H9 (cell line): Measurements from ENCODE around the gene TNFAIP3. TPM values are rescaled to one million over a fixed set of nuclear protein-coding genes. Genes with fewer than 3 reads are reported as not detected.

Experiments used
- DNase-seq: peaks from one replicate; pipeline ENCODE4 v3.0.0-alpha.2; 2017
- H2AFZ ChIP-seq: one replicate; pipeline ENCODE4 v1.6.1; 2013; ENCODE audit warnings: mild to moderate bottlenecking, low read length, control low read depth, moderate library complexity
- H2AK5ac ChIP-seq: 2 replicates; pipeline ENCODE4 v1.6.1; 2013; ENCODE audit warnings: low read length, control low read depth, mixed read lengths; ENCODE audit not compliant: insufficient read length
- H2BK120ac ChIP-seq: one replicate; pipeline ENCODE4 v1.6.1; 2013; ENCODE audit warnings: low read depth, mild to moderate bottlenecking, low read length, control low read depth, inconsistent platforms; ENCODE audit not compliant: poor library complexity, severe bottlenecking
- H2BK12ac ChIP-seq: 2 replicates; pipeline ENCODE4 v1.6.1; 2013; ENCODE audit warnings: low read length, control low read depth, mixed read lengths, low read depth; ENCODE audit not compliant: insufficient read length
- H2BK15ac ChIP-seq: 2 replicates; pipeline ENCODE4 v1.6.1; 2013; ENCODE audit warnings: low read depth, low read length, control low read depth
- H2BK20ac ChIP-seq: one replicate; pipeline ENCODE4 v1.6.1; 2013; ENCODE audit warnings: low read depth, mild to moderate bottlenecking, low read length, control low read depth, inconsistent platforms; ENCODE audit not compliant: poor library complexity, severe bottlenecking
- H2BK5ac ChIP-seq: 2 replicates; pipeline ENCODE4 v1.6.1; 2013; ENCODE audit warnings: low read length, control low read depth, mixed read lengths; ENCODE audit not compliant: insufficient read length
- H3K14ac ChIP-seq: 2 replicates; pipeline ENCODE4 v1.6.1; 2013; ENCODE audit warnings: low read length, control low read depth; ENCODE audit not compliant: insufficient read depth
- H3K18ac ChIP-seq: 2 replicates; pipeline ENCODE4 v1.6.1; 2013; ENCODE audit warnings: low read depth, mild to moderate bottlenecking, mixed read lengths, low read length, control low read depth; ENCODE audit not compliant: insufficient read length
- H3K23ac ChIP-seq: 2 replicates; pipeline ENCODE4 v1.6.1; 2013; ENCODE audit warnings: low read length, control low read depth, mixed read lengths, low read depth; ENCODE audit not compliant: insufficient read length
- H3K23me2 ChIP-seq: 2 replicates; pipeline ENCODE4 v1.6.1; 2013; ENCODE audit warnings: low read depth, mild to moderate bottlenecking, mixed read lengths, low read length, control low read depth; ENCODE audit not compliant: insufficient read length, poor library complexity, severe bottlenecking
- H3K27ac ChIP-seq: 2 replicates; pipeline ENCODE4 v1.5.1; 2013; ENCODE audit warnings: low read length, control low read depth, mixed read lengths, low read depth; ENCODE audit not compliant: insufficient read length
- H3K27me3 ChIP-seq: 2 replicates; pipeline ENCODE4 v1.6.1; 2013; ENCODE audit warnings: low read length, control low read depth, inconsistent platforms; ENCODE audit not compliant: insufficient read depth
- H3K4ac ChIP-seq: 2 replicates; pipeline ENCODE4 v1.6.1; 2013; ENCODE audit warnings: low read depth, mild to moderate bottlenecking, control low read depth, inconsistent platforms, low read length, moderate library complexity
- H3K4me1 ChIP-seq: 2 replicates; pipeline ENCODE4 v1.6.1; 2013; ENCODE audit warnings: low read length, control low read depth, inconsistent platforms; ENCODE audit not compliant: insufficient read depth
- H3K4me2 ChIP-seq: 2 replicates; pipeline ENCODE4 v1.6.1; 2013; ENCODE audit warnings: low read length, control low read depth, mixed read lengths; ENCODE audit not compliant: insufficient read length, insufficient read depth
- H3K56ac ChIP-seq: 2 replicates; pipeline ENCODE4 v1.6.1; 2013; ENCODE audit warnings: low read depth, mild to moderate bottlenecking, mixed read lengths, low read length, control low read depth; ENCODE audit not compliant: insufficient read length
- H3K79me1 ChIP-seq: 2 replicates; pipeline ENCODE4 v1.6.1; 2013; ENCODE audit warnings: low read depth, mild to moderate bottlenecking, moderate library complexity, low read length, control low read depth, inconsistent platforms; ENCODE audit not compliant: insufficient read depth, poor library complexity, severe bottlenecking
- H3K79me2 ChIP-seq: 2 replicates; pipeline ENCODE4 v1.6.1; 2013; ENCODE audit warnings: low read length, control low read depth, inconsistent platforms; ENCODE audit not compliant: insufficient read depth
- H3K9ac ChIP-seq: 2 replicates; pipeline ENCODE4 v1.6.1; 2013; ENCODE audit warnings: low read length, control low read depth, mixed read lengths; ENCODE audit not compliant: insufficient read length; ENCODE audit errors: extremely low read depth
- H3K9me3 ChIP-seq: one replicate; pipeline ENCODE4 v1.6.1; 2013; ENCODE audit warnings: low read depth, low read length, inconsistent platforms; ENCODE audit not compliant: control insufficient read depth
- H3T11ph ChIP-seq: one replicate; pipeline ENCODE4 v1.6.1; 2013; ENCODE audit warnings: mild to moderate bottlenecking, low read length, control low read depth, inconsistent platforms
- H4K20me1 ChIP-seq: one replicate; pipeline ENCODE4 v1.6.1; 2013; ENCODE audit not compliant: control insufficient read depth, insufficient read length, insufficient read depth
- H4K5ac ChIP-seq: 2 replicates; pipeline ENCODE4 v1.6.1; 2013; ENCODE audit warnings: low read depth, mild to moderate bottlenecking, mixed read lengths, low read length, control low read depth; ENCODE audit not compliant: insufficient read length
- H4K8ac ChIP-seq: replicated peaks from 2 replicates; pipeline ENCODE4 v1.6.1; 2013; ENCODE audit warnings: low read length, control low read depth, mixed read lengths, low read depth; ENCODE audit not compliant: insufficient read length
- H4K91ac ChIP-seq: 2 replicates; pipeline ENCODE4 v1.6.1; 2013; ENCODE audit warnings: low read depth, mild to moderate bottlenecking, moderate library complexity, mixed read lengths, low read length, control low read depth; ENCODE audit not compliant: insufficient read length
- H3K27ac Mint-ChIP-seq, 3 experiments: 2 replicates in 2 of 3; 3 replicates in 1 of 3; pipeline ENCODE4 v1.8.0; 2020 to 2021; ENCODE audit warnings: mixed read lengths in 3 of 3, mild to moderate bottlenecking in 1 of 3, moderate library complexity in 1 of 3
- H3K27me3 Mint-ChIP-seq: 2 replicates; pipeline ENCODE4 v1.8.0; 2021; ENCODE audit warnings: low read depth, mild to moderate bottlenecking, moderate library complexity, mixed read lengths
- H3K36me3 Mint-ChIP-seq, 3 experiments: 2 replicates in 2 of 3; 3 replicates in 1 of 3; pipeline ENCODE4 v1.8.0; 2020 to 2021; ENCODE audit warnings: low read depth in 3 of 3, mixed read lengths in 3 of 3; ENCODE audit not compliant: insufficient read depth in 1 of 3
- H3K4me1 Mint-ChIP-seq, 2 experiments: 2 replicates each; pipeline ENCODE4 v1.8.0; 2020; ENCODE audit warnings: mixed read lengths in 2 of 2
- H3K4me3 Mint-ChIP-seq, 2 experiments: 2 replicates in 1 of 2; 3 replicates in 1 of 2; pipeline ENCODE4 v1.8.0; 2020 to 2021; ENCODE audit warnings: mild to moderate bottlenecking in 2 of 2, mixed read lengths in 2 of 2, moderate library complexity in 1 of 2
- H3K9me3 Mint-ChIP-seq, 2 experiments: 2 replicates in 1 of 2; 3 replicates in 1 of 2; pipeline ENCODE4 v1.8.0; 2020; ENCODE audit warnings: mild to moderate bottlenecking in 2 of 2, mixed read lengths in 2 of 2, moderate library complexity in 1 of 2
- CTCF ChIP-seq: fragments of 200-600 bp; sonication (generic); conservative IDR thresholded peaks from 3 replicates; pipeline ENCODE4 v1.8.0; 2021; ENCODE audit warnings: antibody characterized with exemption, mild to moderate bottlenecking
- WGBS: extraction: QIAGEN DNeasy Blood & Tissue Kit; methylation state at CpG from one replicate; pipeline ENCODE4 v1.1.7; 2013; ENCODE audit warnings: missing lambda C conversion rate, low lambda C conversion rate, mixed read lengths; ENCODE audit not compliant: insufficient read length; ENCODE audit errors: extremely low coverage; 5-methylcytosine and 5-hydroxymethylcytosine counted together
- total RNA-seq: library from RNA; stranded (reverse); gene quantifications from 2 replicates; pipeline ENCODE4 v1.2.1, GENCODE V29; 2021

Gene TNFAIP3
- total RNA-seq, 1 experiment from 2014 or later = 3.7 TPM

- Histone ChIP-seq H4K20me1 (no peaks in the 10 kb centered on the region), H3K9ac (no peak overlapping the region), H3K23me2 (no peaks in the 10 kb centered on the region), H3K79me2 (peaks cover 2% of the 10 kb centered on the region; the same call in 1 of the 2 replicates), H2AK5ac (no peak overlapping the region), H2AFZ (no peak overlapping the region), H2BK15ac (no peak overlapping the region), H2BK5ac (no peak overlapping the region), H3K14ac (no peak overlapping the region), H3K18ac (no peak overlapping the region), H3K4me2 (no peak overlapping the region), H3K23ac (no peak overlapping the region), H3K27me3 (no peaks in the 10 kb centered on the region), H4K8ac (no peak overlapping the region), H3K4me1 (peaks cover 7% of the 10 kb centered on the region; the same call in 1 of the 2 replicates), H3K27ac (no peak overlapping the region), H3K56ac (no peak overlapping the region), H3T11ph (no peak overlapping the region), H4K5ac (no peak overlapping the region), H4K91ac (no peak overlapping the region), H3K9me3 (no peaks in the 10 kb centered on the region), H2BK20ac (no peak overlapping the region), H3K4ac (no peak overlapping the region), H2BK120ac (no peak overlapping the region), H3K79me1 (no peaks in the 10 kb centered on the region), H2BK12ac (no peak overlapping the region)
- 0 out of 5 replicates have a peak, but pooled peaks cover 0 to 3% of the 10 kb centered on the region in 2 experiments for H3K9me3 Mint-ChIP-seq
- no CpG with 5 or more reads among the region's 3 CpGs for WGBS
- no peak overlapping the region for H3K4me3 Mint-ChIP-seq
- peak overlapping the region in 1 of 3 experiments; percentile 36; a peak in 1 of 7 replicates for H3K27ac Mint-ChIP-seq
- no peak for TF ChIP-seq CTCF
- no peaks in the 10 kb centered on the region for H3K27me3 Mint-ChIP-seq
- peaks cover 35 to 44% of the 10 kb centered on the region in 2 experiments for H3K4me1 Mint-ChIP-seq
- peaks cover 0 to 3% (median 2%) of the 10 kb centered on the region in 3 experiments; a peak in 1 of 7 replicates for H3K36me3 Mint-ChIP-seq
- no peak for DNase-seq
Observed at GRCh38 chr6:137860394-137861005, 6.6 kb upstream of the TNFAIP3 start.
